CD4-positive, CD25-positive, alpha-beta regulatory T cell (primary cell): ENCODE measurements around the gene ACAD10. TPM values are rescaled to one million over a fixed set of nuclear protein-coding genes. Genes with fewer than 3 reads are reported as not detected.
A peak's percentile ranks its signal among the peaks of the same experiment; 100 is the strongest.
"Not testable (repeated sequence)": the region's sequence is repeated elsewhere in the genome, so short reads cannot be mapped to it uniquely, and the experiment has no call there.

Experiments
- ATAC-seq, 2 donors: fragments of 150-1000 bp; cut with Tn5 transposase; one replicate each; pipeline ENCODE4 v1.10.0; 2021; ENCODE audit warnings: low read depth in 2 of 2, moderate number of reproducible peaks in 2 of 2, moderate library complexity in 1 of 2
- DNase-seq, 3 donors: peaks; one replicate each; pipeline versions ENCODE4 v3.0.0 to v3.0.0-alpha.2; 2012 to 2022; ENCODE audit warnings: mixed read lengths in 1 of 3
- H3K27ac ChIP-seq: one replicate; pipeline ENCODE4 v1.7.0; 2013; ENCODE audit warnings: mild to moderate bottlenecking, low read length; ENCODE audit not compliant: insufficient read depth, poor library complexity, severe bottlenecking
- H3K27me3 ChIP-seq: one replicate; pipeline ENCODE4 v1.7.0; 2013; ENCODE audit warnings: low read length; ENCODE audit not compliant: control insufficient read depth, insufficient read depth
- H3K36me3 ChIP-seq: one replicate; pipeline ENCODE4 v1.7.0; 2013; ENCODE audit warnings: mild to moderate bottlenecking, low read length, moderate library complexity; ENCODE audit not compliant: control insufficient read depth, insufficient read depth
- H3K4me1 ChIP-seq: 2 replicates; pipeline ENCODE4 v1.7.0; 2013; ENCODE audit warnings: mild to moderate bottlenecking, low read length; ENCODE audit not compliant: insufficient read depth, control insufficient read depth, poor library complexity, severe bottlenecking
- H3K4me3 ChIP-seq: one replicate; pipeline ENCODE4 v1.7.0; 2013; ENCODE audit warnings: low read depth, mild to moderate bottlenecking, low read length, moderate library complexity
- H3K9me3 ChIP-seq, 2 experiments: 1 replicate in 1 of 2; 2 replicates in 1 of 2; pipeline ENCODE4 v1.7.0; 2013; ENCODE audit warnings: low read length in 2 of 2, mild to moderate bottlenecking in 1 of 2, moderate library complexity in 1 of 2; ENCODE audit not compliant: control insufficient read depth in 2 of 2
- H3K27ac Mint-ChIP-seq, 3 donors: one replicate each; pipeline ENCODE4 v1.8.0; 2020 to 2022; ENCODE audit warnings: mild to moderate bottlenecking in 3 of 3, mixed read lengths in 3 of 3, moderate library complexity in 2 of 3
- H3K27me3 Mint-ChIP-seq: one replicate; pipeline ENCODE4 v1.8.0; 2022; ENCODE audit warnings: mild to moderate bottlenecking, mixed read lengths
- H3K36me3 Mint-ChIP-seq: one replicate; pipeline ENCODE4 v1.8.0; 2020; ENCODE audit warnings: mixed read lengths
- H3K4me1 Mint-ChIP-seq, 4 donors: one replicate each; pipeline ENCODE4 v1.8.0; 2020 to 2022; ENCODE audit warnings: mixed read lengths in 4 of 4, mild to moderate bottlenecking in 1 of 4
- H3K4me3 Mint-ChIP-seq, 4 donors: one replicate each; pipeline ENCODE4 v1.8.0; 2020 to 2022; ENCODE audit warnings: mild to moderate bottlenecking in 4 of 4, mixed read lengths in 4 of 4, moderate library complexity in 3 of 4
- H3K9me3 Mint-ChIP-seq, 7 donors: one replicate each; pipeline ENCODE4 v1.8.0; 2020 to 2022; ENCODE audit warnings: mixed read lengths in 7 of 7, mild to moderate bottlenecking in 3 of 7, moderate library complexity in 2 of 7
- polyA plus RNA-seq, 4 donors: library from polyadenylated mRNA; unstranded; fragments of 300-500 nt; fragmentation: Illumina TruSeq; gene quantifications; one replicate each; pipeline ENCODE4 v1.2.3, GENCODE V29; 2021
- total RNA-seq: library from RNA; stranded (reverse); gene quantifications from one replicate; pipeline ENCODE4 v1.2.3, GENCODE V29; 2022

The ACAD10 gene
- total and polyA plus RNA-seq, 5 donors from 2014 or later = 6.9 to 27.6 (median 10.8) TPM

DNA sequence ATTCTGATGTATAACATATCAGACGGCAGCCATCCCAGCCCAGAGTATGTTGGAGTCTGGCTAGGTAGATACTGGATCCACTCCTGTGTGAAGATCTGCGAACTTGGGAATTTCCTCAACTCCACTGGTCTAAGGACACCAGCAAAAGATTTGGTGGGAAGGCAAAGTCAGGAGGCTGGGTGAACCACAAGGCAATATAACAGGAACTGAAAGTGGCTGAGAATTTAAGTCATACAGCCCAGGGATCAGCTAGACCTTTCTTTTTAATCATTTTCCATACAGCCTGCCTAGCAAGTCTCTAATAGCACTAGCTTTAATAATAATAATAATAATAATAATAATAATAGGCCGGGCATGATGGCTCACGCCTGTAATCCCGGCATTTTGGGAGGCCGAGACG is 34.9 kb upstream of the ACAD10 start:
- H3K27me3 Mint-ChIP-seq = no peaks in the 10 kb centered on the region
- H3K4me3 ChIP-seq = no peak overlapping the region
- H3K36me3 Mint-ChIP-seq = peaks cover 37% of the 10 kb centered on the region
- H3K27ac ChIP-seq = no peak overlapping the region
- no peak overlapping the region for H3K27ac Mint-ChIP-seq
- peaks cover 0 to under 1% (median 0%) of the 10 kb centered on the region in 4 donors for H3K4me1 Mint-ChIP-seq
- no peaks in the 10 kb centered on the region for H3K9me3 Mint-ChIP-seq
- DNase-seq (no peak), ATAC-seq (no peak)
- H3K36me3 ChIP-seq = peaks cover 73% of the 10 kb centered on the region
- H3K9me3 ChIP-seq = no peaks in the 10 kb centered on the region
- no peak overlapping the region for H3K4me3 Mint-ChIP-seq
- no peaks in the 10 kb centered on the region for H3K4me1 ChIP-seq
- H3K27me3 ChIP-seq = no peaks in the 10 kb centered on the region

DNA sequence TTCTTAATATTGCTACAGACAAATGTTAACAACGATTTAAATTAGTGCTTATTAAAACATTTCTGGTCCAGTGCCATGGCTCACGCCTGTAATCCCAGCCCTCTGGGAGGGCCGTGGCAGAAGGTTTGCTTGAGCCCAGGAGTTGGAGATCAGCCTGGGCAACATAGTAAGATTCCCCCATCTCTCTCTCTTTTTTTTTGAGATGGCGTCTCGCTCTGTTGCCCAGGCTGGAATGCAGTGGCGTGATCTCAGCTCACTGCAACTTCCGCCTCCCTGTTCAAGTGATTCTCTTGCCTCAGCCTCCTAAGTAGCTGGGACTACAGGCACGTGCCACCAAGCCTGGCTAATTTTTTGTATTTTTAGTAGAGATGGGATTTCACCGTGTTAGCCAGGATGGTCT is 33.3 kb upstream of the ACAD10 start:
- H3K4me1 Mint-ChIP-seq, H3K27me3 Mint-ChIP-seq: not testable (repeated sequence)
- H3K36me3 Mint-ChIP-seq = peaks cover 27% of the 10 kb centered on the region

GRCh38 chr12:111653596-111653995 is 32.3 kb upstream of the ACAD10 start:
- no peak overlapping the region for H3K27ac Mint-ChIP-seq
- no peak for DNase-seq
- Histone ChIP-seq H3K27me3 (no peaks in the 10 kb centered on the region), H3K9me3 (no peaks in the 10 kb centered on the region), H3K27ac (no peak overlapping the region), H3K4me1 (no peaks in the 10 kb centered on the region), H3K4me3 (no peak overlapping the region), H3K36me3 (peaks cover 78% of the 10 kb centered on the region)
- no peak overlapping the region for H3K4me3 Mint-ChIP-seq
- H3K4me1 Mint-ChIP-seq = peaks cover 0 to 6% (median 0%) of the 10 kb centered on the region in 4 donors
- H3K27me3 Mint-ChIP-seq = no peaks in the 10 kb centered on the region
- no peaks in the 10 kb centered on the region for H3K9me3 Mint-ChIP-seq
- ATAC-seq = no peak
- H3K36me3 Mint-ChIP-seq = peaks cover 31% of the 10 kb centered on the region

More for the DNA sequence above, 33.3 kb upstream of the ACAD10 start:
- not testable (repeated sequence) for ATAC-seq, H3K4me3 Mint-ChIP-seq, H3K9me3 Mint-ChIP-seq, H3K27me3 ChIP-seq, DNase-seq, H3K27ac Mint-ChIP-seq, H3K4me1 ChIP-seq, H3K9me3 ChIP-seq, H3K4me3 ChIP-seq, H3K27ac ChIP-seq
- peaks cover 69% of the 10 kb centered on the region for H3K36me3 ChIP-seq

GRCh38 chr12:111655356-111655755 is 30.5 kb upstream of the ACAD10 start:
- no peaks in the 10 kb centered on the region for H3K27me3 Mint-ChIP-seq
- peaks cover 82% of the 10 kb centered on the region for H3K36me3 ChIP-seq
- H3K27ac Mint-ChIP-seq = peak overlapping the region in 1 of 3 donors; percentile 43
- no peaks in the 10 kb centered on the region for H3K9me3 Mint-ChIP-seq
- H3K4me1 ChIP-seq = no peaks in the 10 kb centered on the region
- H3K4me1 Mint-ChIP-seq = peaks cover 0 to 6% (median 0%) of the 10 kb centered on the region in 4 donors
- no peak for DNase-seq
- H3K4me3 Mint-ChIP-seq = no peak overlapping the region
- H3K27me3 ChIP-seq = no peaks in the 10 kb centered on the region
- no peak for ATAC-seq
- no peak overlapping the region for H3K4me3 ChIP-seq
- H3K36me3 Mint-ChIP-seq = peaks cover 33% of the 10 kb centered on the region
- no peaks in the 10 kb centered on the region for H3K9me3 ChIP-seq
- no peak overlapping the region for H3K27ac ChIP-seq

DNA sequence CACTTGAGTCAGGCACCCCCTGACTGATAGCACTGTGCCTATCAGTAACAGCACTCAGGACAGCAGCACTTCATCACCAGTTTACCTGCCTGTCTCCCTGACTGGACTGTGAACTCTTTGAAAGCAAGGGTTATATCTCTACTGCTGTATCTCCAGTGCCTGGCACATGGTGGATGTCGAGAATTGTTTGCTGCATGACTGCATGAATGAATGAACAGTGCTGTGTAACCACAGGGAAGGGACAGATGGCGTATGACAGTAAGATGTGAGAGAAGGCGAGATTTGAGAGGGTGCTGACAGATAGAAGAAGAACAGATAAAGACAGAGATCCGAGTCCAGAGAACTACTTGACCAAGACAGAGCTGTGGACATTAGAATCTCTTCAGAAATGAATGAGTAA is 29.8 kb upstream of the ACAD10 start:
- Histone ChIP-seq H3K36me3 (peaks cover 80% of the 10 kb centered on the region), H3K4me1 (no peaks in the 10 kb centered on the region), H3K4me3 (no peak overlapping the region), H3K27ac (no peak overlapping the region), H3K9me3 (no peaks in the 10 kb centered on the region), H3K27me3 (no peaks in the 10 kb centered on the region)
- peaks cover 36% of the 10 kb centered on the region for H3K36me3 Mint-ChIP-seq
- H3K9me3 Mint-ChIP-seq = no peaks in the 10 kb centered on the region
- DNase-seq (no peak), ATAC-seq (no peak)
- no peak overlapping the region for H3K4me3 Mint-ChIP-seq
- no peaks in the 10 kb centered on the region for H3K27me3 Mint-ChIP-seq
- H3K27ac Mint-ChIP-seq = peak overlapping the region in 1 of 3 donors; percentile 38
- peaks cover 0 to 6% (median 0%) of the 10 kb centered on the region in 4 donors for H3K4me1 Mint-ChIP-seq

DNA sequence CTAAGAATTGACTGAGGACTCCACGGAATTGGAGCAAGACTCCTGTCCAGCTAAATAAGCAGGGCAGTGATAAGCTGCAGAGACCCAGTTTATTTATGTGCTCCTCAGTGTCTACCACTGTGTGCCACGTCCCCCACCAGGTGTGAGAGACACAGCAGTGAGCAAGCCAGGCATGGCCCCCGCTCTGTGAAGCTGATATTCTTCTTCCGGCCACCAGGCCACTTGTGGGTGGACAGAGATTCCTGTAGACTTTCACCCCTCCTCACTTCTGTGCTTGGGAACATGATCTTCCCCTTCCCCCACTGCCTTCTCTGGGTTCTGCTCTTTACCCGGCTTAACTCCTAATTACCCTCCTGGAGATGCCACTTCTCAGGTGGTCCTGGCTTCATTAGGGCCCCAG is 21.4 kb upstream of the ACAD10 start:
- Histone ChIP-seq H3K4me3 (no peak overlapping the region), H3K36me3 (peaks cover 69% of the 10 kb centered on the region), H3K9me3 (no peaks in the 10 kb centered on the region), H3K27me3 (no peaks in the 10 kb centered on the region), H3K27ac (no peak overlapping the region), H3K4me1 (no peaks in the 10 kb centered on the region)
- ATAC-seq (no peak), DNase-seq (no peak)
- no peaks in the 10 kb centered on the region for H3K9me3 Mint-ChIP-seq
- no peaks in the 10 kb centered on the region for H3K27me3 Mint-ChIP-seq
- peaks cover 41% of the 10 kb centered on the region for H3K36me3 Mint-ChIP-seq
- no peak overlapping the region for H3K4me3 Mint-ChIP-seq
- H3K27ac Mint-ChIP-seq = peak overlapping the region in 1 of 3 donors; percentile 57
- peaks cover 0 to 2% (median 1%) of the 10 kb centered on the region in 4 donors for H3K4me1 Mint-ChIP-seq

- DNase-seq (no peak), ATAC-seq (no peak)
- Mint-ChIP-seq H3K27me3 (no peaks in the 10 kb centered on the region), H3K9me3 (no peaks in the 10 kb centered on the region), H3K27ac (peak overlapping the region in 2 of 3 donors; percentile 57 to 62), H3K36me3 (peaks cover 46% of the 10 kb centered on the region), H3K4me3 (no peak overlapping the region), H3K4me1 (peaks cover 0 to 7% (median 5%) of the 10 kb centered on the region in 4 donors)
- Histone ChIP-seq H3K27me3 (no peaks in the 10 kb centered on the region), H3K9me3 (no peaks in the 10 kb centered on the region), H3K36me3 (peaks cover 69% of the 10 kb centered on the region), H3K4me1 (no peaks in the 10 kb centered on the region), H3K27ac (no peak overlapping the region), H3K4me3 (no peak overlapping the region)
Observed at GRCh38 chr12:111664961-111665865, 20.6 kb upstream of the ACAD10 start.
